Loucy (cell line): ENCODE data around the gene KIDINS220.

ENCODE experiments used
- H2AFZ ChIP-seq: fragments of 200-600 bp; sonication (generic); 2 replicates; pipeline ENCODE4 v1.6.0; 2016; ENCODE audit warnings: antibody characterized with exemption, mild to moderate bottlenecking, low read length, moderate library complexity
- H3F3A ChIP-seq: fragments of 200-600 bp; 2 replicates; pipeline ENCODE4 v1.6.0; 2016; ENCODE audit warnings: antibody characterized with exemption, low read depth, mild to moderate bottlenecking
- H3K27me3 ChIP-seq: fragments of 200-600 bp; sonication (generic); 2 replicates; pipeline ENCODE4 v1.6.1; 2014; ENCODE audit warnings: low read length, mild to moderate bottlenecking; ENCODE audit not compliant: insufficient read depth, poor library complexity, severe bottlenecking
- H3K36me3 ChIP-seq: fragments of 200-600 bp; sonication (generic); 2 replicates; pipeline ENCODE4 v1.6.1; 2016; ENCODE audit warnings: low read length; ENCODE audit not compliant: insufficient read depth
- H3K4me1 ChIP-seq: fragments of 200-600 bp; sonication (generic); 2 replicates; pipeline ENCODE4 v1.5.1; 2014; ENCODE audit warnings: low read length, mild to moderate bottlenecking; ENCODE audit not compliant: insufficient read depth, poor library complexity, severe bottlenecking
- H3K4me2 ChIP-seq: fragments of 200-600 bp; sonication (generic); 2 replicates; pipeline ENCODE4 v1.6.0; 2014; ENCODE audit warnings: antibody characterized with exemption, low read length, low read depth, mild to moderate bottlenecking; ENCODE audit not compliant: poor library complexity, severe bottlenecking
- H3K4me3 ChIP-seq: fragments of 200-600 bp; sonication (generic); 2 replicates; pipeline ENCODE4 v1.5.1; 2014; ENCODE audit warnings: low read length, mild to moderate bottlenecking, mixed read lengths; ENCODE audit not compliant: poor library complexity, severe bottlenecking
- H3K79me2 ChIP-seq: fragments of 200-600 bp; sonication (generic); 2 replicates; pipeline ENCODE4 v1.6.1; 2014; ENCODE audit warnings: low read length; ENCODE audit not compliant: insufficient read depth
- H3K9ac ChIP-seq: fragments of 200-600 bp; sonication (generic); 2 replicates; pipeline ENCODE4 v1.6.0; 2014; ENCODE audit warnings: mild to moderate bottlenecking, low read depth, low read length, moderate library complexity; ENCODE audit not compliant: poor library complexity, severe bottlenecking
- H3K9me2 ChIP-seq: fragments of 200-600 bp; sonication (generic); replicated peaks from 2 replicates; pipeline ENCODE4 v1.6.1; 2016; ENCODE audit warnings: low read depth, low read length, mixed read lengths
- H3K9me3 ChIP-seq: fragments of 200-600 bp; sonication (generic); 2 replicates; pipeline ENCODE4 v1.6.1; 2014; ENCODE audit warnings: mild to moderate bottlenecking, antibody characterized with exemption, low read length, low read depth; ENCODE audit not compliant: insufficient read depth
- H4K20me1 ChIP-seq: fragments of 200-600 bp; sonication (generic); 2 replicates; pipeline ENCODE4 v1.6.0; 2014; ENCODE audit warnings: antibody characterized with exemption, low read length, mild to moderate bottlenecking; ENCODE audit not compliant: insufficient read depth, poor library complexity, severe bottlenecking
- EZH2phosphoT487 ChIP-seq: fragments of 200-600 bp; IDR thresholded peaks from 2 replicates; pipeline ENCODE4 v1.6.1; 2018; ENCODE audit warnings: antibody characterized with exemption, mild to moderate bottlenecking, moderate library complexity, borderline replicate concordance
- TF ChIP-seq, protein P1 (sequence below): fragments of 200-600 bp; sonication (generic); conservative IDR thresholded peaks from 2 replicates; pipeline ENCODE4 v1.5.1; 2014; ENCODE audit warnings: mild to moderate bottlenecking, antibody characterized with exemption, low read length

Gene KIDINS220

DNA sequence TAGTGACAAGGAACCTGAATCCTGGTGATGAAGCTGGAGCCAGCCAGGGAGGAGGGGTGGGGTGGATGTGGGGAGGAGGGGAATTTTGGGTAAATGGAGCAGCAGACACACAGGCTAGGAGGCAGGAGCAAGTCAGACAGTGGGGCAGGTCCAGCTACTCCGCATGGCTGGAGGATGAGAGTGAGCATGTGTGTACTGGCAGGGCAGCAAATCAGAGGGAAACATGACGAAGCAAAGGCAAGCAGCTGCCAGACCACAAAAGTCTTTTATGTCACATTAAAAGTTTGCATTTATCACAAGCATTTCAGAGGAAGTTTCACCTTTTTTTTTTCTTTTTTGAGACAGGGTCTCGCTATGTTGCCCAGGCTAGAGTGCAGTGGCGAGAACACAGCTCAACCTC is 11.9 kb upstream of the KIDINS220 start:
- Histone ChIP-seq H3K36me3 (no peaks in the 10 kb centered on the region), H2AFZ (no peak overlapping the region), H3K4me2 (no peak overlapping the region), H3K79me2 (no peaks in the 10 kb centered on the region), H3F3A (no peaks in the 10 kb centered on the region), H3K9me3 (no peaks in the 10 kb centered on the region), H4K20me1 (no peaks in the 10 kb centered on the region), H3K4me3 (no peak overlapping the region), H3K4me1 (no peaks in the 10 kb centered on the region), H3K9me2 (no peaks in the 10 kb centered on the region), H3K9ac (no peak overlapping the region), H3K27me3 (no peaks in the 10 kb centered on the region)
- TF ChIP-seq, protein P1, sequence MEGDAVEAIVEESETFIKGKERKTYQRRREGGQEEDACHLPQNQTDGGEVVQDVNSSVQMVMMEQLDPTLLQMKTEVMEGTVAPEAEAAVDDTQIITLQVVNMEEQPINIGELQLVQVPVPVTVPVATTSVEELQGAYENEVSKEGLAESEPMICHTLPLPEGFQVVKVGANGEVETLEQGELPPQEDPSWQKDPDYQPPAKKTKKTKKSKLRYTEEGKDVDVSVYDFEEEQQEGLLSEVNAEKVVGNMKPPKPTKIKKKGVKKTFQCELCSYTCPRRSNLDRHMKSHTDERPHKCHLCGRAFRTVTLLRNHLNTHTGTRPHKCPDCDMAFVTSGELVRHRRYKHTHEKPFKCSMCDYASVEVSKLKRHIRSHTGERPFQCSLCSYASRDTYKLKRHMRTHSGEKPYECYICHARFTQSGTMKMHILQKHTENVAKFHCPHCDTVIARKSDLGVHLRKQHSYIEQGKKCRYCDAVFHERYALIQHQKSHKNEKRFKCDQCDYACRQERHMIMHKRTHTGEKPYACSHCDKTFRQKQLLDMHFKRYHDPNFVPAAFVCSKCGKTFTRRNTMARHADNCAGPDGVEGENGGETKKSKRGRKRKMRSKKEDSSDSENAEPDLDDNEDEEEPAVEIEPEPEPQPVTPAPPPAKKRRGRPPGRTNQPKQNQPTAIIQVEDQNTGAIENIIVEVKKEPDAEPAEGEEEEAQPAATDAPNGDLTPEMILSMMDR = no peak
- no peak for TF ChIP-seq EZH2phosphoT487

DNA sequence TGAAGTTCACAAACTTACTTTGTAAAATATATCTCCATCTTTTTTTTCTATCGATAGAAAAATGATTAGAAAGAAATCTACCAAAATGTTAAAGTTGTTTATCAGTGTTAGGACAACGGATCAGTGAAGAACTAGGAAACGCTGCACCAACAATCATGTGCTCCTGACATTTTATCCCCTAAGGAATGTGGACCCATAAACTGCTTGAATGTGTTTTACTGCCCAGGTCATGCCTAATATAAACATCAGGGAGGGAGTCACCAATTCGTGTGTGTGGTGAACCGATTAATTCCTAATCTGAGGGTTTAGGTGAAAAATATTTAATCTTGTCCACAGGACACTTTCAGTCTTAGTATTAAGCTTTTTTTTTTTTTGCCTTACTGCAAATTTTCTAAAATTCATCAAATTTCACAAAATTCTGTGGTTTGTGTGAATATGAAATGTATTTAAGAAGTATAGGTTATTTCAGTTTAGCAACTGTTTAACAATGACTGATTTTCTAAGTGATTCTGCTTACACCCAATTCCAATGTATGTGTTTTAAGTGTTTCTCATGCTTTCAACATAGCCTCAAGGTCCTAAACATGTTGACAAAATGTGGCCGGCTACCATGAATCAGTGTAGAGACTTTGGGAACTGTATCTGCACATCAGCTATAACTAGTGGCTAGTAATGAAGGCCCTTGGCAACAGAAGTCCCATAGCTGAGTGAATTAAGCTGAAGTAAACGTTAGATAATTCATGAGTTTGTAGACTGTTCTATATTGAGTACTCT is 11.1 kb upstream of the KIDINS220 start:
- Histone ChIP-seq H4K20me1 (no peaks in the 10 kb centered on the region), H3K79me2 (no peaks in the 10 kb centered on the region)

DNA sequence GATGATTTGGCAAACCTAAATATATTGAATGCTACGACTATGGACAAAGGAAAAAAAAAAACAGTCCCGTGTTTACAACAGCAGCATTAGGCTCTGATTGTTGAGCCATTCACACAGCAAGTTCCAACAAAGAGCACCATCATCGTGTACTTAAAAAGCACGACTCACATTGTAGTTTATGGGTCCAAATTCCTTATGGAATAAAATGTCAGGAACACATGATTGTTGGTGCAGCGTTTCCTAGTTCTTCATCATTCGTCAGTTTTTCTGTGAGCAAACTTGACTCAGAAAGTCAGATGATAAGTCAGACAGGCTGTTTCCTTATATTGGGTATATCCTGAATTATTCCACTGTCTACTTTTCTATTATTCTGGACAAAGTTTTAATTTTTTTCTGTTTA is 10.0 kb upstream of the KIDINS220 start:
- Histone ChIP-seq H3F3A (no peaks in the 10 kb centered on the region), H3K36me3 (no peaks in the 10 kb centered on the region), H3K79me2 (no peaks in the 10 kb centered on the region), H3K4me1 (no peaks in the 10 kb centered on the region), H3K9ac (no peak overlapping the region), H3K9me2 (no peaks in the 10 kb centered on the region), H3K4me2 (no peak overlapping the region), H2AFZ (no peak overlapping the region), H3K4me3 (no peak overlapping the region), H3K27me3 (no peaks in the 10 kb centered on the region), H3K9me3 (no peaks in the 10 kb centered on the region), H4K20me1 (no peaks in the 10 kb centered on the region)
- TF ChIP-seq, protein P1 = no peak
- no peak for TF ChIP-seq EZH2phosphoT487

More for the DNA sequence above, 11.1 kb upstream of the KIDINS220 start:
- Histone ChIP-seq H3K9ac (no peak overlapping the region), H3K4me3 (no peak overlapping the region), H3K9me3 (no peaks in the 10 kb centered on the region), H3K4me2 (no peak overlapping the region), H3K4me1 (no peaks in the 10 kb centered on the region), H3K9me2 (no peaks in the 10 kb centered on the region), H3K27me3 (no peaks in the 10 kb centered on the region), H3F3A (no peaks in the 10 kb centered on the region), H2AFZ (no peak overlapping the region), H3K36me3 (no peaks in the 10 kb centered on the region)
- TF ChIP-seq, protein P1 = no peak
- TF ChIP-seq EZH2phosphoT487 = no peak
